Measurements from ENCODE around the gene GGA3. TPM values are rescaled to one million over a fixed set of nuclear protein-coding genes. Genes with fewer than 3 reads are reported as not detected.
"Not testable (repeated sequence)": the region's sequence is repeated elsewhere in the genome, so short reads cannot be mapped to it uniquely, and the experiment has no call there.

GGA3 gene
- total and polyA plus RNA-seq, 2 donors from 2014 or later, result 8.0 to 49.2 TPM

- H3K36me3 ChIP-seq (ENCODE audit: control insufficient read depth in 2 of 3, insufficient read depth in 3 of 3, low read length in 3 of 3), result peaks cover 2 to 10% (median 4%) of the 10 kb centered on the region in 3 donors
- H3K4me3 ChIP-seq (ENCODE audit: low read length in 3 of 3), result no peak overlapping the region
- H3K27ac ChIP-seq (ENCODE audit: low read depth in 2 of 2, low read length in 2 of 2), result no peak overlapping the region
- H3K9ac ChIP-seq (ENCODE audit: low read length in 3 of 3), result no peak overlapping the region
- H3K27me3 ChIP-seq (ENCODE audit: control insufficient read depth, insufficient read depth, low read length), result no peaks in the 10 kb centered on the region
- H3K4me1 ChIP-seq (ENCODE audit: control insufficient read depth in 2 of 3, insufficient read depth in 2 of 3, low read depth in 1 of 3, low read length in 3 of 3), result peaks cover 0 to 8% (median 0%) of the 10 kb centered on the region in 3 donors
- intact Hi-C loops (cut with DNase I), result no loop called here
- H3K9me3 ChIP-seq (ENCODE audit: control insufficient read depth in 2 of 3, insufficient read depth in 1 of 3, low read length in 3 of 3), result no peaks in the 10 kb centered on the region
- DNase-seq (no peak), FAIRE-seq (no peak)
- no peak for TF ChIP-seq CTCF (IDR thresholded peaks at IDR 0.05; ENCODE audit: borderline replicate concordance, extremely low read depth, insufficient read depth)
These were observed 53.6 kb downstream of the GGA3 start for GRCh38 chr17:75207760-75208159.

GRCh38 chr17:75207050-75207407, 54.4 kb downstream of the GGA3 start:
- H3K27ac ChIP-seq (ENCODE audit: low read depth in 2 of 2, low read length in 2 of 2); DNase-seq; H3K9me3 ChIP-seq (ENCODE audit: control insufficient read depth in 2 of 3, insufficient read depth in 1 of 3, low read length in 3 of 3); H3K4me1 ChIP-seq (ENCODE audit: control insufficient read depth in 2 of 3, insufficient read depth in 2 of 3, low read depth in 1 of 3, low read length in 3 of 3); H3K27me3 ChIP-seq (ENCODE audit: control insufficient read depth, insufficient read depth, low read length); H3K4me3 ChIP-seq (ENCODE audit: low read length in 3 of 3); FAIRE-seq; intact Hi-C loops (cut with DNase I); H3K9ac ChIP-seq (ENCODE audit: low read length in 3 of 3); H3K36me3 ChIP-seq (ENCODE audit: control insufficient read depth in 2 of 3, insufficient read depth in 3 of 3, low read length in 3 of 3): not testable (repeated sequence)

GRCh38 chr17:75205793-75206163, 55.6 kb downstream of the GGA3 start:
- H3K9ac ChIP-seq (ENCODE audit: low read length in 3 of 3), result peak overlapping the region; percentile 98 to 100 (median 98)
- no peak for DNase-seq

More at GRCh38 chr17:75205793-75206163, 55.6 kb downstream of the GGA3 start:
- intact Hi-C loops (cut with DNase I), result no loop called here
- Histone ChIP-seq H3K9me3 (ENCODE audit: control insufficient read depth in 2 of 3, insufficient read depth in 1 of 3, low read length in 3 of 3) (no peaks in the 10 kb centered on the region), H3K4me3 (ENCODE audit: low read length in 3 of 3) (peak overlapping the region; percentile 99 to 100 (median 100)), H3K36me3 (ENCODE audit: control insufficient read depth in 2 of 3, insufficient read depth in 3 of 3, low read length in 3 of 3) (peaks cover 0 to 2% (median 2%) of the 10 kb centered on the region in 3 donors), H3K27me3 (ENCODE audit: control insufficient read depth, insufficient read depth, low read length) (no peaks in the 10 kb centered on the region), H3K4me1 (ENCODE audit: control insufficient read depth in 2 of 3, insufficient read depth in 2 of 3, low read depth in 1 of 3, low read length in 3 of 3) (peaks cover 0 to 8% (median 0%) of the 10 kb centered on the region in 3 donors), H3K27ac (ENCODE audit: low read depth in 2 of 2, low read length in 2 of 2) (peak overlapping the region; percentile 98 to 99)
- no peak for FAIRE-seq
- no peak for TF ChIP-seq CTCF (IDR thresholded peaks at IDR 0.05; ENCODE audit: borderline replicate concordance, extremely low read depth, insufficient read depth)

All from kidney (tissue), 14 donors.